ENCODE results near the gene PPFIBP2. TPM values are rescaled to one million over a fixed set of nuclear protein-coding genes. Genes with fewer than 3 reads are reported as not detected.

PPFIBP2 gene
- total and polyA plus RNA-seq, 10 of the 15 experiments (the other 5 are each of a cell fraction or from before 2014, with no cell fraction given), result 17.3 to 56.3 (median 39.2) TPM

DNA sequence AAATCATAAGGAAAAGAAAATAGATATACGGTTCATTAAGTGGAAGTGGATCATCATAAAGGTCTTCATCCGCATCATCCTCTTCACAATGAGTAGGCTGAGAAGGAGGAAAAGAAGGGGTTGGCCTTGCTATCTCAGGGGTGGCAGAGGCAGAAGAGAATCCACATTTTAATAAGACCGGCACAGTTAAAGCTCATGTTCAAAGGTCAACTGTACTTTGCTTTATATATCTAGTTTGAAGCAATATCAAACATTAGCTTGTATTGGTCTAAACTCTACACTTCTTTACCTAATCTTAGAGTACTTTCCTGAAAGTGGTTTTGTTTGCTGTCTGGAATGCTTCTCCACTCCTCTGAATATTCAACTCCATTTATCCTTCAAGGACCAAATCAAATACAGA, 5.7 kb upstream of the PPFIBP2 start:
- Histone ChIP-seq H3K9ac (ENCODE audit: control insufficient read depth, insufficient read depth, low read length) (no peak overlapping the region), H3K9me3 (replicated peaks; ENCODE audit: control insufficient read depth, insufficient read depth, low read length) (no peaks in the 10 kb centered on the region), H3K27ac (ENCODE audit: control insufficient read depth, insufficient read depth) (no peak overlapping the region), H2AFZ (ENCODE audit: control insufficient read depth, low read depth, low read length) (no peak overlapping the region), H4K20me1 (ENCODE audit: control insufficient read depth, insufficient read depth) (no peaks in the 10 kb centered on the region), H3K4me1 (ENCODE audit: control insufficient read depth, insufficient read depth, low read length) (peaks cover 19% of the 10 kb centered on the region), H3K27me3 (replicated peaks in 1 of 2; ENCODE audit: control insufficient read depth in 2 of 2, insufficient read depth in 2 of 2, low read length in 1 of 2) (no peaks in the 10 kb centered on the region), H3K36me3 (ENCODE audit: control insufficient read depth in 2 of 2, insufficient read depth in 2 of 2, low read length in 1 of 2) (no peaks in the 10 kb centered on the region; a peak in 1 of 4 replicates), H3K79me2 (ENCODE audit: control insufficient read depth, insufficient read depth, low read length) (peaks cover 5% of the 10 kb centered on the region), H3K4me2 (ENCODE audit: control insufficient read depth, insufficient read depth) (no peak overlapping the region), H3K4me3 (no peak overlapping the region)
- RAD21 ChIA-PET (ENCODE audit: unreplicated experiment), result interaction anchor here (2.3 to 7.1 kb wide), 2 partner anchors 13 to 14 kb away, joined by 8 to 57 read pairs; no protein-coding TSS in a partner anchor
- no peak for FAIRE-seq
- SMC1A ChIA-PET (ENCODE audit: uncharacterized antibody, unreplicated experiment), result interaction anchor here (0.9 to 9.6 kb wide), 8 partner anchors 13 to 71 kb away, joined by 4 to 54 read pairs (median 4); no protein-coding TSS in a partner anchor
- ATAC-seq, result no peak
- TF ChIP-seq KLF5 (IDR thresholded peaks at IDR 0.05; ENCODE audit: partially characterized antibody) (no peak), EZH2 (IDR thresholded peaks at IDR 0.05; ENCODE audit: borderline replicate concordance, control insufficient read depth, low read depth, low read length) (no peak), NFXL1 (IDR thresholded peaks at IDR 0.05; ENCODE audit: borderline replicate concordance) (no peak), MEF2B (IDR thresholded peaks at IDR 0.05; ENCODE audit: partially characterized antibody, poor library complexity, severe bottlenecking) (no peak), CREB1 (IDR thresholded peaks at IDR 0.05; ENCODE audit: low read depth) (no peak), NR2C1 (IDR thresholded peaks at IDR 0.05) (no peak)
- TF ChIP-seq, protein P1, sequence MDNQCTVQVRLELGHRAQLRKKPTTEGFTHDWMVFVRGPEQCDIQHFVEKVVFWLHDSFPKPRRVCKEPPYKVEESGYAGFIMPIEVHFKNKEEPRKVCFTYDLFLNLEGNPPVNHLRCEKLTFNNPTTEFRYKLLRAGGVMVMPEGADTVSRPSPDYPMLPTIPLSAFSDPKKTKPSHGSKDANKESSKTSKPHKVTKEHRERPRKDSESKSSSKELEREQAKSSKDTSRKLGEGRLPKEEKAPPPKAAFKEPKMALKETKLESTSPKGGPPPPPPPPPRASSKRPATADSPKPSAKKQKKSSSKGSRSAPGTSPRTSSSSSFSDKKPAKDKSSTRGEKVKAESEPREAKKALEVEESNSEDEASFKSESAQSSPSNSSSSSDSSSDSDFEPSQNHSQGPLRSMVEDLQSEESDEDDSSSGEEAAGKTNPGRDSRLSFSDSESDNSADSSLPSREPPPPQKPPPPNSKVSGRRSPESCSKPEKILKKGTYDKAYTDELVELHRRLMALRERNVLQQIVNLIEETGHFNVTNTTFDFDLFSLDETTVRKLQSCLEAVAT (IDR thresholded peaks at IDR 0.05), result no peak
- TF ChIP-seq, protein P2, sequence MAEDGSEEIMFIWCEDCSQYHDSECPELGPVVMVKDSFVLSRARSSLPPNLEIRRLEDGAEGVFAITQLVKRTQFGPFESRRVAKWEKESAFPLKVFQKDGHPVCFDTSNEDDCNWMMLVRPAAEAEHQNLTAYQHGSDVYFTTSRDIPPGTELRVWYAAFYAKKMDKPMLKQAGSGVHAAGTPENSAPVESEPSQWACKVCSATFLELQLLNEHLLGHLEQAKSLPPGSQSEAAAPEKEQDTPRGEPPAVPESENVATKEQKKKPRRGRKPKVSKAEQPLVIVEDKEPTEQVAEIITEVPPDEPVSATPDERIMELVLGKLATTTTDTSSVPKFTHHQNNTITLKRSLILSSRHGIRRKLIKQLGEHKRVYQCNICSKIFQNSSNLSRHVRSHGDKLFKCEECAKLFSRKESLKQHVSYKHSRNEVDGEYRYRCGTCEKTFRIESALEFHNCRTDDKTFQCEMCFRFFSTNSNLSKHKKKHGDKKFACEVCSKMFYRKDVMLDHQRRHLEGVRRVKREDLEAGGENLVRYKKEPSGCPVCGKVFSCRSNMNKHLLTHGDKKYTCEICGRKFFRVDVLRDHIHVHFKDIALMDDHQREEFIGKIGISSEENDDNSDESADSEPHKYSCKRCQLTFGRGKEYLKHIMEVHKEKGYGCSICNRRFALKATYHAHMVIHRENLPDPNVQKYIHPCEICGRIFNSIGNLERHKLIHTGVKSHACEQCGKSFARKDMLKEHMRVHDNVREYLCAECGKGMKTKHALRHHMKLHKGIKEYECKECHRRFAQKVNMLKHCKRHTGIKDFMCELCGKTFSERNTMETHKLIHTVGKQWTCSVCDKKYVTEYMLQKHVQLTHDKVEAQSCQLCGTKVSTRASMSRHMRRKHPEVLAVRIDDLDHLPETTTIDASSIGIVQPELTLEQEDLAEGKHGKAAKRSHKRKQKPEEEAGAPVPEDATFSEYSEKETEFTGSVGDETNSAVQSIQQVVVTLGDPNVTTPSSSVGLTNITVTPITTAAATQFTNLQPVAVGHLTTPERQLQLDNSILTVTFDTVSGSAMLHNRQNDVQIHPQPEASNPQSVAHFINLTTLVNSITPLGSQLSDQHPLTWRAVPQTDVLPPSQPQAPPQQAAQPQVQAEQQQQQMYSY (CRISPR knock-in tag; IDR thresholded peaks at IDR 0.05), result no peak
- in situ Hi-C loops (cut with MboI), result loop anchor here (25.0 kb wide), 1 partner anchor 1821 kb away; the partner anchor contains the start of genes TRIM22 and TRIM5
- CTCF ChIA-PET, result interaction anchor here (0.7 to 8.1 kb wide), 7 partner anchors 11 to 156 kb away, joined by 3 to 67 read pairs (median 3); no protein-coding TSS in a partner anchor
- intact Hi-C loops (cut with micrococcal nuclease; ENCODE audit: unreplicated experiment), result no loop called here
- DNase-seq (ENCODE audit: low read depth, low spot score), result no peak
- 93% methylated on average over 3 of the region's 3 CpGs for WGBS (ENCODE audit: insufficient coverage, insufficient replicate concordance, low lambda C conversion rate, missing lambda C conversion rate)
- BruUV-seq (replicated peaks), result no TSS peak
- POLR2A ChIA-PET, result interaction anchor here (0.6 kb wide), 1 partner anchor 12 kb away, joined by 3 read pairs; no protein-coding TSS in a partner anchor

Data from GM12878 (cell line).